Cardiac muscle cell (in vitro differentiated cells and primary cell): ENCODE measurements around the gene UROC1. TPM values are rescaled to one million over a fixed set of nuclear protein-coding genes. Genes with fewer than 3 reads are reported as not detected.

Experiments used
- DNase-seq, 2 donors: peaks; one replicate each; pipeline versions ENCODE4 v3.0.0 to v3.0.0-alpha.2; 2010 to 2017; ENCODE audit warnings: low read depth in 1 of 2, low spot score in 1 of 2
- H3K27ac ChIP-seq: fragments of 200-600 bp; sonication (generic); 2 replicates; pipeline ENCODE4 v1.5.1; 2016
- H3K27me3 ChIP-seq: fragments of 200-600 bp; sonication (generic); 2 replicates; pipeline ENCODE4 v1.6.0; 2016; ENCODE audit warnings: control low read depth
- H3K36me3 ChIP-seq: fragments of 200-600 bp; sonication (generic); 2 replicates; pipeline ENCODE4 v1.5.1; 2016; ENCODE audit warnings: control low read depth
- H3K4me1 ChIP-seq: fragments of 200-600 bp; sonication (generic); 2 replicates; pipeline ENCODE4 v1.8.1; 2017; ENCODE audit warnings: low read depth, mild to moderate bottlenecking, mixed run types
- H3K4me3 ChIP-seq: fragments of 200-600 bp; sonication (generic); 2 replicates; pipeline ENCODE4 v1.5.1; 2016; ENCODE audit warnings: mild to moderate bottlenecking
- H3K9me3 ChIP-seq: fragments of 200-600 bp; sonication (generic); 2 replicates; pipeline ENCODE4 v1.5.1; 2017; ENCODE audit warnings: low read depth, mild to moderate bottlenecking, control low read depth
- CTCF ChIP-seq: IDR thresholded peaks from 2 replicates; pipeline ENCODE4 v1.5.1; 2012; ENCODE audit warnings: low read depth, mild to moderate bottlenecking, low read length
- polyA plus RNA-seq: library from polyadenylated mRNA; unstranded; fragments of >200 nt; fragmentation: Nextera tagmentation; extraction: Ambion mirVana; gene quantifications from 2 replicates; pipeline ENCODE4 v1.2.1, GENCODE V29; 2016
- total RNA-seq: library from RNA; depleted of rRNA; stranded (reverse); fragments of >200 nt; gene quantifications from 2 replicates; pipeline ENCODE4 v1.2.3, GENCODE V29; 2016

UROC1 gene
- total and polyA plus RNA-seq, 2 experiments from 2014 or later: not detected

GRCh38 chr3:126469479-126469878, 48.1 kb downstream of the UROC1 start:
- DNase-seq: peak in 1 of 2 donors; percentile 54
- Histone ChIP-seq H3K4me1 (peaks cover 43% of the 10 kb centered on the region), H3K27me3 (no peaks in the 10 kb centered on the region), H3K36me3 (peaks cover 25% of the 10 kb centered on the region), H3K9me3 (no peaks in the 10 kb centered on the region), H3K4me3 (no peak overlapping the region), H3K27ac (peak overlapping the region; percentile 72)
- no peak for TF ChIP-seq CTCF

DNA sequence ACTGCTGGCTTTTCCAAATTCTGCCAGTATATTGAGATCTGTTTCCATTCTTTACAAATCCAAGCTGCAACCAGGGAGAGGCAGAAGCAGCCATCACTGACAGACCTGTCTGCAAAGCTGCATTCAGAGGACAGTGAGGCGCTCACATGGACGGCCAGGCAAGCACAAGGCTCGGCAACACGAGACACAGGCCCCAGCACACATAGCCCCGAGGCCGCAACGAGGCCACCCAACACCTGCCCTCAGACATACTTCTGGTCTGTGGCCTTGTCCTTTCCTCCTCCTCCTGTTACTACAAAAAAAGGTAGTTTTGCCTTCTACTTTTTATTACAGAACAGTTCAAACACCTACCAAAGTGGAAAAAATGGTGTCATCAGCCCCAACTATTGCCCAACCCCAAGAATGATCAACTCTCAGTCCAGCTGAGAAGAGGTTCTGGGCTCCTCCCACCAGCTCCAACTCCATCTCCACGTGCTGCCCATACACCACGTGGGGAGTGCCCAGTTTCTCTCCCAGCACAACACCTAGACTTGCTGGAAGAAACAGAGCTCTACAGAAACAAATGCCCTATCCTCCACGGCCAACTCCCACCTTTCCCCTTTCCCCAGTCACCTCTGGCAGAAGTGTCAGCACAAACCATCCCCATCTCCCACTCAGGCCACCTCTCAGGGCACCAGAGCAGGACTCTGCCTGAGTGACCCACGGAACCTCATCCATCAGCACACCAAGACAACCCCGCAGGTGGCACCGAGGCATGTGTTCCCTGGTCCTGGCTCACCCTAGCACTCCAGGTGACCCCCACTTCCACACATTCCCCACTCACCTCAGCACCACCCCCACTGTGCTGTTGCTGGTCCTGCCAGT, 49.3 kb downstream of the UROC1 start:
- peak overlapping the region; percentile 72 for H3K27ac ChIP-seq
- DNase-seq: peak in 1 of 2 donors; percentile 25
- no peaks in the 10 kb centered on the region for H3K27me3 ChIP-seq
- no peak overlapping the region for H3K4me3 ChIP-seq
- H3K9me3 ChIP-seq: no peaks in the 10 kb centered on the region
- peaks cover 37% of the 10 kb centered on the region for H3K36me3 ChIP-seq
- TF ChIP-seq CTCF: no peak
- peaks cover 33% of the 10 kb centered on the region for H3K4me1 ChIP-seq

DNA sequence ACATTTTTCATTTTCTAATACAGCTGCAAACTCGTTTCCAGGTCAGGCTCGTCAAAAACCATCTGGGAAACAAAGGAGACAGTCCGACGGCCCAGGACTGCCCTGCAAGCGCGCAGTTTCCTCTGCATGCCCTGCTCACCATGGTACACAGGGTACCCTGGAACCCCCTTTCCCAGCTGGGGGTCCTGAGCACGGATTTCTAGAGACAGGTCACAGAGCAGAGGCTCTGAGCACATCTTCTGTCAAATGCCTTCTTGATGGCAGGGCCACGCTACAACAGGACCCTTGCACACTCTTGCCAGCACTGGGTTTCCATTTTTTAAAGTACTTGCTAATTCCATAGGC, 50.0 kb downstream of the UROC1 start:
- Histone ChIP-seq H3K9me3 (no peaks in the 10 kb centered on the region), H3K4me1 (peaks cover 26% of the 10 kb centered on the region), H3K27me3 (no peaks in the 10 kb centered on the region), H3K27ac (no peak overlapping the region), H3K4me3 (no peak overlapping the region), H3K36me3 (peaks cover 37% of the 10 kb centered on the region)
- no peak for DNase-seq
- TF ChIP-seq CTCF: no peak

DNA sequence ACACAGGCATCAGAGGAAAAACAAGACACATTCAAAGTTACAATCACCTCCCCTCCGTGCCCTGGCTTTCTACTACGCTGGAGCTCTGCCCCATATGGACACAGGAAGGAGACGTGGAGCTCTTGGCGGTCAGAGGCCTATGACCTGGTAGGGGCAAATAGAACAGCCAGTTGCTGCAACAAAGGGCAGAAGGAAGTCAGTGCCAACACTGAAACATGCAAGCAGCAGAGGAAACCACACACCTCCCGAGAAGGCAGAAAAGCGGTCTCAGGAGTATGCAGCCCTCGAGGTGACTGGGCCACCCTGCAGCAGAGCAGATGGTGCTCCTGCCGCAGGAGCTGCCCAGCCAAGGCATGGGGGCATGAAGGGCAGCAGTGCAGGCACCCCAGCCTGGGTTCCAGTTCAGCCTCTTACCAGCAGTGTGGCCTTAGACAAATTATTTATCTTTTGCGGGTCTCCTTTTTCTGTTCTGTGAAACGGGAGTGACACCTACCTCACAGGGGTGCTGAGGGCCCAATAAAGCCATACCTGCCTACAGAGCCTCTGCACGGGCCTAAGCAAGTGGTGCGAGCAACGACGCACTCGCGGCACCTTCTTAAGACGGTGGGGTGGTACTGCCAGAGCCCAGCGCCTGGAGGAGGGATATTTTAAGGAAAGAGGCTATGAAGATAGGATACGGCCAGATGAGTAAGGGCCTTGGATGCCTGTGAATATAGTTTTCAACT, 50.5 kb downstream of the UROC1 start:
- Histone ChIP-seq H3K4me1 (peaks cover 21% of the 10 kb centered on the region), H3K36me3 (peaks cover 41% of the 10 kb centered on the region), H3K27me3 (no peaks in the 10 kb centered on the region), H3K27ac (no peak overlapping the region), H3K4me3 (no peak overlapping the region), H3K9me3 (no peaks in the 10 kb centered on the region)
- DNase-seq: no peak
- TF ChIP-seq CTCF: no peak

GRCh38 chr3:126465928-126466544, 51.5 kb downstream of the UROC1 start:
- no peak for DNase-seq

More at GRCh38 chr3:126465928-126466544, 51.5 kb downstream of the UROC1 start:
- no peak for TF ChIP-seq CTCF
- Histone ChIP-seq H3K27ac (no peak overlapping the region), H3K27me3 (no peaks in the 10 kb centered on the region), H3K4me3 (no peak overlapping the region), H3K36me3 (peaks cover 48% of the 10 kb centered on the region), H3K9me3 (no peaks in the 10 kb centered on the region), H3K4me1 (peaks cover 17% of the 10 kb centered on the region)
